ENCODE results near the gene CDHR2.

GRCh38 chr5:176562189-176562588 is 13.0 kb downstream of the CDHR2 start:
- no peak for TF ChIP-seq CTCF (IDR thresholded peaks at IDR 0.05)
- no peak for TF ChIP-seq POLR2A (IDR thresholded peaks at IDR 0.05)
